GM12892 (cell line): ENCODE measurements around the gene CYP2F1.
A peak's percentile ranks its signal among the peaks of the same experiment; 100 is the strongest.
"Not testable (repeated sequence)": the region's sequence is repeated elsewhere in the genome, so short reads cannot be mapped to it uniquely, and the experiment has no call there.

Source experiments
- DNase-seq: peaks from one replicate; pipeline ENCODE4 v3.0.0; 2011; ENCODE audit not compliant: insufficient read length
- FAIRE-seq: peaks from 2 replicates; lab custom pipeline; 2011; peaks lifted over from hg19 to GRCh38; lab: Jason Lieb, UNC
- POLR2A ChIP-seq: IDR thresholded peaks from 2 replicates; pipeline ENCODE4 v1.6.1; 2011; ENCODE audit warnings: low read depth, low read length, control low read depth
- POLR2AphosphoS5 ChIP-seq: IDR thresholded peaks from 2 replicates; pipeline ENCODE4 v1.6.1; 2011; ENCODE audit warnings: low read depth, low read length, control low read depth
- TAF1 ChIP-seq: IDR thresholded peaks from 2 replicates; pipeline ENCODE4 v1.6.1; 2011; ENCODE audit warnings: low read depth, mild to moderate bottlenecking, control low read depth, low read length, borderline replicate concordance

CYP2F1 gene

DNA sequence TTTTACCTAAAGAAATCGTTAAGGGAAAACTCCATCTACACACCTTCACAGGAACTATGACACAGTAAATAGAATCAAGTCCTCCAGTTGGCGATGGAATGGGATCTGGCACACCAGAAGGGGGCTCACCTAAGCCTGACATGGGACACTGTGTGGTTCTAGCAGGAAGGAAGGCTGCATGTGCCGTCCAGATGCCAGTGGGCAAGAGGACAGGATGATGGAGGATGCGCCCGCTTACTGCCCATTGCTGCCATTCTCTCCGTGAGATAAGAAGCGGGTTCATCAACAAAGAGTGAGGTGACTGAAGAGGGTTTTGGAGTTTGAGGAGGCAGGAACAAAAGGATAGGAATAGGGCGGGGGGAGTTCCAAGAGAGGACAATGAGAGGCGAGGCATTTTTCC is 2.9 kb upstream of the CYP2F1 start:
- FAIRE-seq, result no peak
- no peak for TF ChIP-seq POLR2AphosphoS5
- TF ChIP-seq TAF1, result no peak
- TF ChIP-seq POLR2A, result no peak
- no peak for DNase-seq

- TF ChIP-seq POLR2A, result no peak
- TF ChIP-seq POLR2AphosphoS5, result no peak
- no peak for TF ChIP-seq TAF1
- DNase-seq (no peak), FAIRE-seq (no peak)
Measured at GRCh38 chr19:41111750-41112295, 2.4 kb upstream of the CYP2F1 start.

DNA sequence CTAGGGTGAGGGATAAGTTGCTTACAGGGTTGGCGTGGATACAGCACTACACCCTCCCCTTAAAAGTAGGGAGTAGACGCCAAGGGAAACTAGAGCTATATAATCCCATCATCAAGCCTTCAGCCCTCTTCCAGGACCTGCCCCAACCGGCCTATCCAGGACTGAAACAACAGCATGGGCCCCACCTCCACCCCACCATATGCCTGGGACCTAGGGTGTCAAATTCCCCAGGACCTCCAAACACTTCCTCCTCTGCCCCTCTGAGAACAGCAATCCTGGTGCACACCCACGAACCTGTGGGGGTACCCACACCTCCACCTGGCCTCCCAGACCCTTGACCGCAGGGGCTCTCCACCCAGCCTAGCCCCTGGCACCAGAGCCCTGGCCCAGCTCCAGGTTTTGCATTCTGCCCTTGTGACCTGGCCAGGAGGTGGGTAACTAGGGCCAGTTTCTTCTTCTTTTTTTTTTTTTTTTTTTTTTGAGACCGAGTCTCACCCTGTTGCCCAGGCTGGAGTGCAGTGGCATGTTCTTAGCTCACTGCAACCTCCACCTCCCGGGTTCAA is 1.4 kb upstream of the CYP2F1 start:
- DNase-seq (no peak), FAIRE-seq (no peak)
- no peak for TF ChIP-seq POLR2A
- no peak for TF ChIP-seq POLR2AphosphoS5
- TF ChIP-seq TAF1, result no peak

DNA sequence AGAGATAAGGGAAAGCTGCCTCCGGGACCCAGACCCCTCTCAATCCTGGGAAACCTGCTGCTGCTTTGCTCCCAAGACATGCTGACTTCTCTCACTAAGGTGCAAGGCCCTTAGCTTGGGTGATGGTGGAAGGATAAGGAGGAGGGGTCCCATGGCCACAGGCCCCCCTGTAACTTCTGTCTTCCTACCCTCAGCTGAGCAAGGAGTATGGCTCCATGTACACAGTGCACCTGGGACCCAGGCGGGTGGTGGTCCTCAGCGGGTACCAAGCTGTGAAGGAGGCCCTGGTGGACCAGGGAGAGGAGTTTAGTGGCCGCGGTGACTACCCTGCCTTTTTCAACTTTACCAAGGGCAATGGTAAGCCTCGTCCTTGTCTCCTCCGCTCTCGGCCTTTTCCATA is 2.0 kb downstream of the CYP2F1 start:
- DNase-seq (no peak), FAIRE-seq (no peak)
- TF ChIP-seq TAF1, result no peak
- no peak for TF ChIP-seq POLR2A
- TF ChIP-seq POLR2AphosphoS5, result no peak

DNA sequence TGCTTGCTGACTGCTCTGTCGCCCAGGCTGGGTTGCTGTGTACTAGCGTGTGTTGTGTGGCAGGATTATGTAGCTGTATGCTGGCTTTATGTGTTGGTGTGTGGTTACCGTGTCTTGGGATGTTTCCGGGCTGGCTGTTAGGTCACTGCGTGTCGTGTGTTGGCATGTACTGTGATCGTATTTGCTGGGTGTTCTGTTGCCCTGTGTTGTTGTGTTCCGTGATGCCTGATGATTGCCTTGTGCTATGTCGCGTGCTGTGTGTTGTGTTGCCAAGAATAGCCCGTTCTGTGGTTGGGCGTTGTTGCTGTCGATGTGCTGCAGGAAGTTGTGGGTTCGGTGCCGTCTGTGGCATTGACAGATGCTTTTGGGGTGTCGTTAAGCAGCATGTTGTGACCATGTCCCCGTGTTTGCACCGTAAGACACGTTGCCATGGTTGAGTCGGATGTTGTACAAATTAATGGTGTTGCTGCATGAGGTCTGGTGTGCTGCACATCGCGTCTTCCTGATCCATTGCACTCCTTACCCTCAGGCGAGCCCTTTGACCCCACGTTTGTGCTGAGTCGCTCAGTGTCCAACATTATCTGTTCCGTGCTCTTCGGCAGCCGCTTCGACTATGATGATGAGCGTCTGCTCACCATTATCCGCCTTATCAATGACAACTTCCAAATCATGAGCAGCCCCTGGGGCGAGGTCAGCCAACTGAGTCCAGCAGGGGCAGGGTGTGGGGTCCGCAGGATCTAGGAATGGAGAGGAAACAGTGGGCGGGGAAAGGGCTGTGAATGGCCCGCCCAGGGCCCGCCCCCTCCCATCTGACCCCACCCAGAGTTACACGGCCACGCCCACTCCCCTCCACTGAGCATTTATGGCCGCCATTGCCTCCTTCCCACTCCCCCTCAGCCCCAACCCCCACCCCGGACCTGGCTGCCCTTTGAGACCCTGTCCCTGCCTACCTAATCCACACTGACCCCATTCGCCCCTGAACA is 7.0 kb downstream of the CYP2F1 start:
- FAIRE-seq, result peak; percentile 51
- not testable (repeated sequence) for DNase-seq

GRCh38 chr19:41122846-41123245 is 8.6 kb downstream of the CYP2F1 start:
- DNase-seq, FAIRE-seq: not testable (repeated sequence)

DNA sequence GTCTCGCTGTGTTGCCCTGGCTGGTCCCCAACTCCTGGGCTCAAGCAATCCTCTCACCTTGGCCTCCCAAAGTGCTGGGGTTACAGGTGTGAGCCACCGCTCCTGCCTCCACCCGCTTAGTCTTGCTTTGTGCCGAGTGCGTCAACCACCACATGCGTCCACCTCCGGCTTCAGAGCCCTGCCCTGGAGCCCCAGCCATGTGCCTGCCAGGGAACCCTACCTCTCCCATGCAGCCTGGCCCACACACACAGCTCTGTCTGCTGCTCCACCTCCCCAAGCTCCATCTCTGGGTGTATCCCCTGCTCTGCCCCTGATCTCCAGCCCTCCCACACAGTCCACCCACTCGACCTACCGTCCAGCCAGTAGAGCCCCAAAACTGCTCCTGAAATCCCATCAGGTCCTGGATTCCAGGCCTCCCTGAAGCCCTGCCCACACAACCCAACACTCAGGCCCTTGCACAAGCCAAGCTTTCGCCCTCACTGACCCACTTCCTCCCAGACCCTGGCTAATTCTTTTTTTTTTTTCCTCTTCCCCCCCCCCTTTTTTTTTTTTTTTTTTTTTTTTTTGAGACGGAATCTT is 9.6 kb downstream of the CYP2F1 start:
- no peak for DNase-seq
- TF ChIP-seq TAF1, result no peak
- no peak for FAIRE-seq

GRCh38 chr19:41126765-41127203 is 12.6 kb downstream of the CYP2F1 start:
- FAIRE-seq, result peak; percentile 67
- DNase-seq, result not testable (repeated sequence)

DNA sequence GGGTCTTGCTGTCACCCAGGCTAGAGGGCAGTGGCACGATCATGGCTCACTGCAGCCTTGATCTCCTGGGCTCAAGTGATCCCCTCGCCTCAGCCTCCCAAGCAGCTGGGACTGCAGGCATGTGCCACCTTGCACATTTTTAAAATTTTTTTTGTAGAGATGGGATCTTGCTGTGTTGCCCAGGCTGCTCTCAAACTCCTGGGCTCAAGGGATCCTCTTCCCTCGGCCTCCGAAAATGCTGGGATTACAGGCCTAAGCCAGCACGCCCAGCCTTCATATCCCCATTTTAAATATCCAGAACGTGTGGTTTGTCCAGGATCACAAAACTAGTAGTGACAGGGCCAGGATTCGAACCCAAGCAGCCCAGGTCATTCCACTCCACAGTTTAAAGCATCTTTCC is 13.1 kb downstream of the CYP2F1 start:
- DNase-seq, FAIRE-seq: not testable (repeated sequence)

DNA sequence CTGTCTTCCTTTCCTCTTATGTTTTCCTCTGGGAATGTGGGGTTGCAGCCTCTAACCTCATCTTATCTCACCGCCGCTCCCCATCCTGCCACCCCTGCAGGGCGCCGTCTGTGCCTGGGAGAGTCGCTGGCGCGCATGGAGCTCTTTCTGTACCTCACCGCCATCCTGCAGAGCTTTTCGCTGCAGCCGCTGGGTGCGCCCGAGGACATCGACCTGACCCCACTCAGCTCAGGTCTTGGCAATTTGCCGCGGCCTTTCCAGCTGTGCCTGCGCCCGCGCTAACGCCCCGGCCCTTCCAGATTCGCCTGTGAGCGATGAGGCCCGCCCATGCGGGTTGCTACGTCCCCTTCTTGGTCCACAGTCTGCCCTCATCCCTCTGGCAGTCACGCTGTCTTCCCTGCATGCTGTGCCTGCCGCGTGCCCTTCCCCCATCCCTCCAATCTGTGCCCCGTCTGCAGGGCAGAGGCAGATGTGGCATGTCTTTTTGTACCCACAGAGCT is 13.6 kb downstream of the CYP2F1 start:
- not testable (repeated sequence) for DNase-seq
- peak; percentile 83 for FAIRE-seq

GRCh38 chr19:41128692-41129091 is 14.5 kb downstream of the CYP2F1 start:
- FAIRE-seq, result no peak

GRCh38 chr19:41131186-41131585 is 17.0 kb downstream of the CYP2F1 start:
- DNase-seq, result no peak
- TF ChIP-seq POLR2AphosphoS5, result no peak
- no peak for TF ChIP-seq TAF1
- TF ChIP-seq POLR2A, result no peak
- FAIRE-seq, result no peak

More at GRCh38 chr19:41128692-41129091, 14.5 kb downstream of the CYP2F1 start:
- no peak for TF ChIP-seq POLR2AphosphoS5
- no peak for TF ChIP-seq POLR2A
- TF ChIP-seq TAF1, result no peak
- no peak for DNase-seq

GRCh38 chr19:41133260-41133659 is 19.0 kb downstream of the CYP2F1 start:
- FAIRE-seq (no peak), DNase-seq (no peak)
- TF ChIP-seq TAF1, result no peak
- no peak for TF ChIP-seq POLR2A
- no peak for TF ChIP-seq POLR2AphosphoS5
